Measurements from ENCODE around the gene MAP1B.

Gene MAP1B

GRCh38 chr5:72199681-72200080 lies 92.4 kb downstream of the MAP1B start:
- DNase-seq: no peak

- DNase-seq: no peak
Observed at GRCh38 chr5:72202331-72202825, 95.1 kb downstream of the MAP1B start.

GRCh38 chr5:72203251-72203845 lies 96.1 kb downstream of the MAP1B start:
- DNase-seq: no peak

- no peak for DNase-seq
Observed at GRCh38 chr5:72204946-72205345, 97.7 kb downstream of the MAP1B start.

- DNase-seq: no peak
Observed at GRCh38 chr5:72205431-72206009, 98.2 kb downstream of the MAP1B start.

- no peak for DNase-seq
Observed at GRCh38 chr5:72206160-72206559, 98.9 kb downstream of the MAP1B start.

GRCh38 chr5:72206994-72207393 lies 99.7 kb downstream of the MAP1B start:
- no peak for DNase-seq

GRCh38 chr5:72208324-72208926 lies 101.2 kb downstream of the MAP1B start:
- DNase-seq: no peak

- DNase-seq: no peak
Observed at GRCh38 chr5:72209147-72210115, 102.2 kb downstream of the MAP1B start.

GRCh38 chr5:72210888-72211678 lies 103.8 kb downstream of the MAP1B start:
- DNase-seq: no peak

GRCh38 chr5:72212171-72212570 lies 104.9 kb downstream of the MAP1B start:
- no peak for DNase-seq

GRCh38 chr5:72213482-72213881 lies 106.2 kb downstream of the MAP1B start:
- no peak for DNase-seq

- DNase-seq: no peak
Observed at GRCh38 chr5:72214168-72214567, 106.9 kb downstream of the MAP1B start.

- no peak for DNase-seq
Observed at GRCh38 chr5:72216756-72217155, 109.5 kb downstream of the MAP1B start.

- DNase-seq: no peak
Observed at GRCh38 chr5:72221099-72221498, 113.8 kb downstream of the MAP1B start.

GRCh38 chr5:72221541-72221940 lies 114.3 kb downstream of the MAP1B start:
- DNase-seq: no peak

- no peak for DNase-seq
Observed at GRCh38 chr5:72222521-72222920, 115.2 kb downstream of the MAP1B start.

GRCh38 chr5:72223371-72223770 lies 116.1 kb downstream of the MAP1B start:
- no peak for DNase-seq

GRCh38 chr5:72224946-72225463 lies 117.7 kb downstream of the MAP1B start:
- DNase-seq: no peak

GRCh38 chr5:72225741-72226140 lies 118.5 kb downstream of the MAP1B start:
- no peak for DNase-seq

- DNase-seq: no peak
Observed at GRCh38 chr5:72226950-72227349, 119.7 kb downstream of the MAP1B start.

GRCh38 chr5:72228960-72229359 lies 121.7 kb downstream of the MAP1B start:
- no peak for DNase-seq
